Measurements from ENCODE around the gene TENT5C.

TENT5C gene

DNA sequence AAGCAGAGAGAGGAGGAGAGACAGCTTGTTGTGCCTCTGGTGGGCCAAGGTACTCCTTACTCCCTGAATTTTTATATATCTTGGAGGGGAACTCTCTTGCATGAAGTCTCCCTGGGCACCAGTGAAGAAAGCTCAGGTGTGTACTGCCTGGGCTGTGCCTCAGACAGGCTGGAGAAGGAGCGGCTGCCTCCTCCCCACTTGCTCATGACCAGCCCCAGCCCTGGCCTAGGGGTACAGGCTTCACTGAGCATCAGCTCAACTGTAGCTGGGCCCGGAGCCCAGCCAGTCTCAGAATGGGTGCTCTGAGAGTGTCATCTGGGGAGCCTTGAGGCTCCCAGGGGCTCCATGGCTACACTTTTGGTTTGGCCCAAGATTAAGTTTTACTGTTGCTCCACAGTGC lies 44.8 kb upstream of the TENT5C start:
- H3K9me3 Mint-ChIP-seq, result peaks cover 6% of the 10 kb centered on the region
- H3K27me3 Mint-ChIP-seq (ENCODE audit: low read depth), result peaks cover 4% of the 10 kb centered on the region
- H3K27ac Mint-ChIP-seq, result no peak overlapping the region
- no peaks in the 10 kb centered on the region for H3K4me1 Mint-ChIP-seq
- H3K36me3 Mint-ChIP-seq (ENCODE audit: low read depth), result no peaks in the 10 kb centered on the region
- TF ChIP-seq, protein P1, sequence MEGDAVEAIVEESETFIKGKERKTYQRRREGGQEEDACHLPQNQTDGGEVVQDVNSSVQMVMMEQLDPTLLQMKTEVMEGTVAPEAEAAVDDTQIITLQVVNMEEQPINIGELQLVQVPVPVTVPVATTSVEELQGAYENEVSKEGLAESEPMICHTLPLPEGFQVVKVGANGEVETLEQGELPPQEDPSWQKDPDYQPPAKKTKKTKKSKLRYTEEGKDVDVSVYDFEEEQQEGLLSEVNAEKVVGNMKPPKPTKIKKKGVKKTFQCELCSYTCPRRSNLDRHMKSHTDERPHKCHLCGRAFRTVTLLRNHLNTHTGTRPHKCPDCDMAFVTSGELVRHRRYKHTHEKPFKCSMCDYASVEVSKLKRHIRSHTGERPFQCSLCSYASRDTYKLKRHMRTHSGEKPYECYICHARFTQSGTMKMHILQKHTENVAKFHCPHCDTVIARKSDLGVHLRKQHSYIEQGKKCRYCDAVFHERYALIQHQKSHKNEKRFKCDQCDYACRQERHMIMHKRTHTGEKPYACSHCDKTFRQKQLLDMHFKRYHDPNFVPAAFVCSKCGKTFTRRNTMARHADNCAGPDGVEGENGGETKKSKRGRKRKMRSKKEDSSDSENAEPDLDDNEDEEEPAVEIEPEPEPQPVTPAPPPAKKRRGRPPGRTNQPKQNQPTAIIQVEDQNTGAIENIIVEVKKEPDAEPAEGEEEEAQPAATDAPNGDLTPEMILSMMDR (IDR thresholded peaks at IDR 0.05; ENCODE audit: unreplicated experiment in 3 of 3), result no peak
- no peak overlapping the region for H3K4me3 Mint-ChIP-seq

DNA sequence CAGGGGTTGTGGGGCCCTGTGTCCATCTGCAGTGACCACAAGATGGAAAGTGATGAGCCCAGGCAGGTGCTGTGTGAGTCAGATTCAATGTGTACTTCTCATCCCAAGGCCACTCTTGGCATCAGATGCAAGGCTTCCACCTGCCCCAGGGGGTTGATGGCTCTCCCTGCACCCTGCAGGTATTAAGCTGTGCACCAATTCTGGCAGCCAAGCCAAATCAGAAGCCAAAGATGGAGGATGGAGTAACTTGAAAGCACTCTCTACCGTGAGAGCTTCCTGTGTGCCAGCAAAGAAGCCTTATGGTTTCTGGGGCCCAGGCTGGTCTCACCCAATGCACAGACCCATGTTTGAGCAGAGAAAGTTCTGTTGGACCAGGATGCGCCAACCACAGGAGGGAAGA lies 44.3 kb upstream of the TENT5C start:
- Mint-ChIP-seq H3K36me3 (ENCODE audit: low read depth) (no peaks in the 10 kb centered on the region), H3K4me3 (no peak overlapping the region), H3K9me3 (peaks cover 6% of the 10 kb centered on the region), H3K27me3 (ENCODE audit: low read depth) (peaks cover 4% of the 10 kb centered on the region), H3K27ac (no peak overlapping the region), H3K4me1 (no peaks in the 10 kb centered on the region)
- TF ChIP-seq, protein P1 (IDR thresholded peaks at IDR 0.05; ENCODE audit: unreplicated experiment in 3 of 3), result no peak

GRCh38 chr1:117562581-117563491 lies 43.0 kb upstream of the TENT5C start:
- Mint-ChIP-seq H3K36me3 (ENCODE audit: low read depth) (no peaks in the 10 kb centered on the region), H3K4me3 (no peak overlapping the region), H3K9me3 (peaks cover 6% of the 10 kb centered on the region), H3K27me3 (ENCODE audit: low read depth) (peaks cover 4% of the 10 kb centered on the region), H3K27ac (no peak overlapping the region), H3K4me1 (no peaks in the 10 kb centered on the region)
- TF ChIP-seq, protein P1 (IDR thresholded peaks at IDR 0.05; ENCODE audit: unreplicated experiment in 3 of 3), result no peak

- no peaks in the 10 kb centered on the region for H3K4me1 Mint-ChIP-seq
- TF ChIP-seq, protein P1 (IDR thresholded peaks at IDR 0.05; ENCODE audit: unreplicated experiment in 3 of 3), result no peak
- no peak overlapping the region for H3K27ac Mint-ChIP-seq
- H3K9me3 Mint-ChIP-seq, result peaks cover 6% of the 10 kb centered on the region
- H3K4me3 Mint-ChIP-seq, result no peak overlapping the region
- no peaks in the 10 kb centered on the region for H3K36me3 Mint-ChIP-seq (ENCODE audit: low read depth)
- peaks cover 4% of the 10 kb centered on the region for H3K27me3 Mint-ChIP-seq (ENCODE audit: low read depth)
Observed at GRCh38 chr1:117563492-117563875, 42.4 kb upstream of the TENT5C start.

DNA sequence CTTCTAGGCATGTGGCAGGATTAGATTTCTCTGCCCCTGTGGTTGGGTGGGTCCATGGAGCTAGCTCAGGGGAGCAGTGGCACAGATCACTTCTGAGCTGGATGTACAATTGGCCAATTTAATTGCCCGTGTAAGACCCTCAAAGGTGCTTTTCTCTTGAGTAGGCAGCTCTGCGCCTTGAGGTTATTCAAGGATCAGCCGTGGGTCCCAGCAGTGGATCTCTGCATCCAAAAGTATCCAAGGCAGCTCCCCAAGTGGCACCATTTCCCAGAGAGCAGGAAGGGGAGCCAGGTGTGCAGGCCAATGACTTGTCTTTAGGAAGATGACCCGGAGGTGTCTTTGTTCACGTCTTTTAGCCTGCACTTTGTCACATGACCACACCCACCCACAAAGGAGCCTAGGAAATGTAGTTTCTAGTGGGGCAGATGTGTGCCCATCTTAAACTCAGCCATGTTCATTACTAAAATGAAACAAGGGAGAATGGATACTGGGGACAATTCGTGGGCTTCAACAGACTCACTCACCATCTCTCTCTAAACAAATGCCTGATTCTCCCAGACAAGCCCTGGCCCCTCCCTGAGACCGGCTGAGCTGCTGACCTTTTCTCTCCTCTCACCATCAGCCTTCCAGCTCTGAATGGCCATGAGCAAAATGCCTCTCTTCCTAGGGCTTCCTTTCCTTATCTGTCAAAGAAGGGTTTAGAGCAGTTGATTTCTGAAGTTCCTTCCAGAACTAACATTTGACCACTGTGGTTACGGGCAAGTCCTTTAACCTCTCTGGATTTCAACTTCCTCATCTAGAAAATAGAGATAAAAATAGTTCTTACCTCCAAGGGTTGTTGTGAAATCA lies 41.4 kb upstream of the TENT5C start:
- Mint-ChIP-seq H3K27me3 (ENCODE audit: low read depth) (peaks cover under 1% of the 10 kb centered on the region), H3K36me3 (ENCODE audit: low read depth) (no peaks in the 10 kb centered on the region), H3K27ac (no peak overlapping the region), H3K4me3 (no peak overlapping the region), H3K9me3 (peaks cover 3% of the 10 kb centered on the region), H3K4me1 (peaks cover under 1% of the 10 kb centered on the region)
- TF ChIP-seq, protein P1 (IDR thresholded peaks at IDR 0.05; ENCODE audit: unreplicated experiment in 3 of 3), result no peak
